ENCODE measurements around the gene ZNF566. TPM values are rescaled to one million over a fixed set of nuclear protein-coding genes. Genes with fewer than 3 reads are reported as not detected.
"Not testable (repeated sequence)": the region's sequence is repeated elsewhere in the genome, so short reads cannot be mapped to it uniquely, and the experiment has no call there.

Gene ZNF566
- 3.7 TPM for polyA plus RNA-seq (2013, experiment 1 of 2; ENCODE audit: insufficient read length)
- polyA plus RNA-seq (2013, experiment 2 of 2; ENCODE audit: insufficient read length) = 4.0 TPM

- peak; percentile 96 for DNase-seq
These were observed at the start of gene ZNF566 for GRCh38 chr19:36489118-36489919. TSS of gene ZNF566 (minus strand) at chr19:36489561. CDS start at chr19:36476557, 13,004 bp downstream.

DNA sequence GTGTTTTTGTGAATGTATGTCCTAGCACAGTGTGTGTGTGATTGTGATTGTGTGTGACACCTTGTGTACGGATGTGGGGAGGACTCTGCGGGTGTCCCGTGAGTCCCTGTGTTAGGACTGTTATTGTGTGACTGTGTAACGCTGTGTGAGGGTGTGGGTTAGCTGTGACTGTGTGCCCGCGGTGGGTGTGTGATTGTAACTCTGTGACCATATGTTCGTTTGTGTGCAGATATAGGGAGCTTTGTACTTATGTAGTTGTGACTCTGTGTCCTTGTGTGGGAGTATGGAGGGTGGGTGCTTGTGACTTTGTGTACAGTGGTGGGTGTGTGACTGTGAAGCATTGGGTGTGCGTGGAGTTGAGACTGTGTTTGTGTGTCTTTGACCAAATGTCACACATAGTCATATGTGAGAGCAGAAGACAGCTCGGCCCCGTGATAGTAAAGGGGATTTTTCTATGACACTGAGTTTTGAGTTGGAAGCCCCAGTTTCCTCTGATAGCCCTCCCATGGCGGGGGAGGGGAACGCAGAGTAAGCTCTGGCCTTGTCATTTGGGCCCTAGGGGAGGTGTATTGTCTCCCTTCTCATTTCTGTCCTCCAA, 39.7 kb upstream of the ZNF566 start:
- no peak for DNase-seq

DNA sequence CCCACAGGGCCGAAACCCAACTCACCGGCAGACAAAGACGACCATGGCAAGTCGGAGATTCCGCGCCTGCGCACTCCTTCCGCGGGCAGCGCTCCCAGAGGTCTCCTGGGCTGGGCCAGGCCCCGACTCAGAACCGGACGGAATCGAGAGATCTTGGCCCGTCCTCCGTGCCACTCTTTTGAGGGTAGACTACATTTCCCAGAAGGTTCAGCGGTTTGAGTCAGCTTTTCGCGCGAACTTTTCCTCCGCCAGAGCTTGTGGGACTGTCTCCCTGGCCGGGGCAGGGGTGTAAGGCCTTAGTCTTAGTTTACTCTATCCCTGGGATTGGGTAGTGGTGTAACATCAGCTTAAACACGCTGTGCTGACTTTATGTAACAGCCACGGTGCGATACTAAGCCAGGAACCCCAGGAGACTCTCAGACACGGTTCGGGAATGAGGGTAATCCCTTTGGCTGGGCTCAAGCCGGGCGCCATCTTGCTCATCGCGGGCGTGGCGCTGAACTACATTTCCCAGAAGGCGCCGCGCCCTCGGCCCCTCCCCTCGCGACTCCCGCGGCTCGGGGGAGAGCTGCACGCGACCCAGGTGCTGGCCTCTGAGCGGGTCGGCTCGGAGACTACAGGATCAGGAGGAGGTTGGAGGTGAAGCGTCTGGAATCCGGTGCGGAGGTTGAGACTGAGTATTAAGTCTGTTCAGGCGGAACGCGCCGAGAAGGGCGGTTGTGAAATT, 39.0 kb upstream of the ZNF566 start, which contains the start of gene ZNF260:
TSS of gene ZNF260 (minus strand) at position 78 of the 727 bp plus-strand sequence. CDS start 13,033 bp downstream, outside the sequence.
- peak; percentile 97 for DNase-seq

- no peak for DNase-seq
These were observed 38.5 kb upstream of the ZNF566 start for GRCh38 chr19:36527873-36528193.

DNA sequence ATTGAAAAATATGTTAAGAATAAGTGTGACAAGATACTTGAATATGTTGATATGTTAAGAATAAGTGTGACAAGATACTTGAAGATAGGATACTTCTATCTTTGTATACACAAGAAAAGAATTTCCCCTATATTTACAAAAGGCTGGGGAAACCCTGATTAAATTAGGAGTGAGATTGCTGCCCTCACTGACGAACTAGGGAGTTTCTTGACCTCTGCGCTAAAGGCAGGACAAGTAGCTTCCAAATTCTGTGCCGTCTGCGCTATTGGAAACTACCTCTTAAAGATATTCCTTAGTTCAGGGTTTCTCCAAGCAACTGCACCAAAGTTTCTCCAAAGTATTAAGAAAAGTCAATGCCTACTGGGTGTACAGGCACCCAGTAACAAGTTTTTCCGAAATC, 38.0 kb upstream of the ZNF566 start:
- DNase-seq = no peak

DNA sequence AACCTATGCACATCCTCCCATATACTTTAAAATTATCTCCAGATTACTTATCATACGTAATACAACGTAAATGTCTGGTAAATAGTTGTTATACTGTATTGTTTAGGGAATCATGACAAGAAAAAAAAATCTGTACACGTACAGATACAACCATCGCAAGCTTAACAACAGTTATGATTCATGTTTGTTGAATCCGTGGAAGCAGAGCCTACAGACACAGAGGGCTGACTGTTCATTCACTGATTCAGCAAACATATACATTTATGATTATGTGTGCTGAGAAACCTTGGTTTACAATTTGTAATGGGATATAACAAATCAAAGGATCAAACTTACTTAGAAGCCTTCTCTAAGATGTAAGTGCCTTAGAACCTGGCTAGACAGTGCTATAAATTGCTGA, 37.2 kb upstream of the ZNF566 start:
- no peak for DNase-seq

DNA sequence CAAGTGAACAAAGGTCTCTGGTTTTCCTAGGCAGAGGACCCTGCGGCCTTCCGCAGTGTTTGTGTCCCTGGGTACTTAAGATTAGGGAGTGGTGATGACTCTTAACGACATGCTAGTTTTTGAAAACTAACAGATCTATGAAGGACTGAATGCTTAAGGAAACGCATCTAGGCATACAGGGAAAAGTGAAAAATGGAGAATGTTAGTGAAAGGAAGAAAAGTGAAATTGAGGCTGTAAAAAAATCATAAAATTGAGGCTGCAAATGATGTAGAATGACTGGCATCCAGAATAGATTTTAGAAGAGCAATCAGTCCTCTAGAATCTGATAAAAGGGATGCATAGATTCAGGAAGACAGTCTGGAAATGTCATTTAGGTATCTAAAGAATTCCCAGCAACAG, 35.3 kb upstream of the ZNF566 start:
- no peak for DNase-seq

DNA sequence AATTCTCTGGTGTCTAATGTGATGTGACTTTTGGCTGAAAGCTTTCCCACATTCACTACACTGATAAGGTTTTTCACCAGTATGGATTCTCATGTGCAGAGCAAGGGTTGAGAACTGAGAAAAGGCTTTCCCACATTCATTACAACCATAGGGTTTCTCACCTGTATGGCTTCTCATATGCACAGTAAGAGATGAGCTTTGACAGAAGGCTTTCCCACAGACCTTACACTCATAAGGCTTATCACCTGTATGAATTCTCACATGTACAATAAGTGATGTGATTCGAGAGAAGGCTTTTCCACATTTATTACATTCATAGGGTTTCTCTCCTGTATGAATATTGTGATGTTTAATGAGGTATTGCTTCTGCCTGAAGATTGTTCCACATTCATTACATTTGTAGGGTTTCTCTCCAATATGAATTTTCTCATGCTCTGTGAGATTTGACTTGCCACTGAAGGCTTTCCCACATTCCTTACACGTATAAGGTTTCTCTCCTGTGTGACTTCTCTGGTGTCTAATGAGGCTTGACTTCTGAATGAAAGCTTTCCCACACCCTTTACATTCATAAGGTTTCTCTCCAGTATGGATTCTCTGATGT, 24.8 kb upstream of the ZNF566 start:
- DNase-seq = no peak

DNA sequence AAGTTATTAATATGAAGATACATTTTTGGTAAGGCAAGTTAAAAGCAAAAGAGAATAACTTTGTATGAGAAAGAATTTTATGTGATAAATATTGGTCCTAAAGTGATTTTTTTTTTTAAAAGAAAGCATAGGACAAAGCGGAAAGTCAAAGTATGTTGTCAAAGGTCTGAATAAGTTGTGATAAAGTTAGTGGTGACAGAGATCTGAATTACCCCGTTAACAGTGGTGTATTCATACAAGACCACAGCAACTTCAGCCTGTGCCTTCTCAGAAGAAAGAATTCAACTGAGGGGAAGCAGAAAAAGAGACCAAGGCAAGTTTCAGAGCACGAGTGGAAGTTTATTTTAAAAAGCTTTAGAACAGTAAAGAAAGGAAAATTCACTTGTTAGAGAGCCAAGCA, 19.0 kb upstream of the ZNF566 start:
- DNase-seq = no peak

DNA sequence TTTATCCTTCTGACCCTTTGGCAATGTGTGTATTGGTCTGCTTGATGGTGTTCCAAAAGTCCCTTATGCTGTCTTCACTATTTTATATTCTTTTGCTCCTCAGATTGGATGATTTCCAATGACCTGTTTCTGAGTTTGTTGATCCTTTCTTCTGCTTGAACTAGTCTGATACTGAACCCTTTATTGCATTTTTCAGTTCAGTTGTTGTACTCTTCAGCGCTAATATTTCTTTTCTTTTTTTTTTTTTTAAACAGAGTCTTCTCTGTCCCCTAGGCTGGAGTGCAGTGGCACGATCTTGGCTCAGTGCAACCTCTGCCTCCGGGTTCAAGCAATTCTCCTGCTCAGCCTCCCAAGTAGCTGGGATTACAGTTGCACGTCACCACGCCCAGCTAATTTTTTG, 12.6 kb upstream of the ZNF566 start:
- DNase-seq = no peak

DNA sequence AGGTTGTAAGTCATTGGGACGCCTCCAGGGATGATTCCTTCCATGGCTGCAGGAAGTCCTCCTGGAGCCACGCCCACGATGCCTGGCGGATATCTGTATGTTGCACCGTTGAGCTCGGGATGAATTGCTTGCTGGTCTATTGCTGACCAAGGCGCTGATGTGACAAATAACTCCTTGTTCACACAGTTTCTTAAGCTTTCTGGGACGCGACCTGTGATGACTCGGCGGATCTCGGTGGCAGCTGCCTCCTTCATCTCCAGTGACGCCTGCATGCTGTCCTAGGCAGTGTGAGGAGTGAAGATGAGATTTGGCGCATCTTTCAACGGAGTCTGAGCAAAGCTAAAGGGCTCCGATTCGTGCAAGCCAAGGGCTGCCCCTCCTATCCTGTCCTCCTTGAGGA, 7.6 kb upstream of the ZNF566 start:
- DNase-seq = no peak

DNA sequence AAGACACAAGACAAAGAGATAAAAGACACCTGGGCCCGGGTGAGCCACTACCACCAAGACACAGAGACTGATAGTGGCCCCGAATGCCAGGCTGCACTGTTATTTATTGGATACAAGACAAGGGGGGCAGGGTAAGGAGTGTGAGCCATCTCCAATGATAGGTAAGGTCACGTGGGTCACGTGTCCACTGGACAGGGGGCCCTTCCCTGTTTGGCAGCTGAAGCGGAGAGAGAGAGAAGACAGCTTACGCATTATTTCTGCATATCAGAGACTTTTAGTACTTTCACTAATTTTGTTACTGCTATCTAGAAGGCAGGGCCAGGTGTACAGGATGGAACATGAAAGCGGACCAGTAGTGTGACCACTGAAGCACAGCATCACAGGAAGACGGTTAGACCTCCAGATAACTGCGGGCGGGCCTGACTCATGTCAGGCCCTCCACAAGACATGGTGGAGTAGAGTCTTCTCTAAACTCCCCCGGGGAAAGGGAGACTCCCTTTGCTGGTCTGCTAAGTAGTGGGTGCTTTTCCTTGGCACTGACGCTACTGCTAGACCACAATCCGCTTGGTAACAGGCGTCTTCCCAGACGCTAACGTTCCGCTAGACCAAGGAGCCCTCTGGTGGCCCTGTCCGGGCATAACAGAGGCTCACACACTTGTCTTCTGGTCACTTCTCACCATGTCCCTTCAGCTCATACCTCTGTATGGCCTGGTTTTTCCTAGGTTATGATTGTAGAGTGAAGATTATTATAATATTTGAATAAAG, 3.5 kb upstream of the ZNF566 start:
- DNase-seq = peak; percentile 53

- DNase-seq = not testable (repeated sequence)
These were observed 1.5 kb upstream of the ZNF566 start for GRCh38 chr19:36490846-36491245.

DNA sequence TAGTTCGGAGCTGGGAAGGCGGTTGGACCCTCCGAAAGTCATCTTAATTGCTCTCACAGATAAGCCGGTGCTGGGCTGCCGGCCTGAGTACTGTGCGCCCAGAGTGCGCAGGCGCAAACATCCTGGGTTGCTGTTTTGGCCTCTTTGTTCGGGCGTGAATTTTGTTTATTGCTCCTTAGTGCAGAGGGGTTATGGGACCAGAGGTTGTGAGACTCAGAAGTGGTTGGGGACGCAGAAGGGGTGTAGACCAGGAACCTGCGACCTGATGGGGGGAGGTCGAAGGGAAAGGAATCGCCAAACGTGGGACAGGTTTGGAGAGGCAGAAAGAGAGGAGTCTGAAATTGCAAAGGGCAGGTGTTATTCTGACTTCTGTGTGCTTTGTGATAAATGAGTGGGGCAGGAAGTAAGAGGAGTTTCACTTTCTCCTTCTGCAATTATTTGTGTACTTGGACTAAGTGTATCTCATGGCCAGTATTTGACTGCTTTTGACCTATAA, 607 bp upstream of the ZNF566 start:
- peak; percentile 95 for DNase-seq

DNA sequence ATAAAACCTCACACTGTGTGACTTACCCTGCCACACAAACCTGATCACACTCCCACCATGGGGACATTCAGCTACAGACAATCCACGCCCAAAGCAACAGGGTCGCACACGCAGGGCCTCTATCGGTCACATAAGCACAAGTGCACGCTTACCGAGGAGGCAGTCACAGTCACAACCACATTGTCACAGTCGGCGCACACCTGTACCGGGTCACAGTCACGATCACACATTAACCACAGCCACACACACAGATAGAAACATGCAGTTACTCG, 579 bp downstream of the ZNF566 start:
- DNase-seq = peak; percentile 20

DNA sequence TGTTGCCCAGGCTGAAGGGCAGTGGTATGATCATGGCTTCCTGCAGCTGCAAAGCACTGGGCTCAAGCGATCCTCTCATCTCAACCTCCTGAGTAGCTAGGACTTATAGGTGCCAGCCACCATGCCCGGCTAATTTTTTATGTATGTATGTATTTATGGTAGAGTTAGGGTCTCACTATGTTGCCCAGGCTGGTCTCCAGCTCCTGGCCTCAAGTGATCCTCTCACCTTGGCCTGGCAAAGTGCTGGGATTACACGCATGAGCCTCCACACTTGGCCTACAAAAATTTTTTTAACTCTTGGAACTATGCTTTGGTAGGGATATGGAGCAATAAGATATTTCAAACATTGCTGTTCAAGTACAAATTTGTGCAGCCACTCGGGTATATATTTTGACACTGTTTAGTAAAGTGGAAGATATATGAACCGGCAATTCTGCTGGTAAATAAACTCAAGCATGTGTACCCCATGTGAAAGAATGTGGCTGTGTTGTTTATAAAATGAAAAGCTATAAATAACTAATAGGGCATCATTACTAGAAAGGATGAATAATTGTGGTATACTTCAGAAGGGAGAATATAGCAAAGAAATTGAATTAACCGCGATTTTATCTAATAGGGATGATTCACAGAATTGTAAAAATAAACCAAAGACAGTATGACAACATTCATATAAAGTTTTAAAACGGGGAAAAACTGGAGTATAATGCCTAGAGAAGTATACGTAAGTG, 1.1 kb downstream of the ZNF566 start:
- no peak for DNase-seq

- no peak for DNase-seq
These were observed 5.7 kb downstream of the ZNF566 start for GRCh38 chr19:36483653-36484052.

DNA sequence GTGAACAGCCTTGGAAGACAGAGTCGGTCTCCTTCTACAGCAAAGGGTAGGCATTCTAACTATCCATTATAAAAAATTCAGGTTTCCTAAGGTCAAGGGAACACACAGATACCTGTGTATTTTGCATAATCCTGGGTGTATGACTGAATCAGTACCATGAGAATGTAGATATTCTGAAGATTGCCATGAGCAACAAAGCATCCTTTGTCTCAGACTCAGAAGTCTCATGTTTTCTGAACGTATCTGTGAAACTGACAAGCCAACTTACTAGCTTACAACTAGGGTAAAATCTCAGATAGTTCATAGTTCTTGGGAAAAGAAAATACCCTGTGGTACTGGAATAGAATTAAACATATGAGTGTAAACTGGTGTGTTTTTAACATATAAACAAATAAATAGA, 6.5 kb downstream of the ZNF566 start:
- no peak for DNase-seq

- peak; percentile 33 for DNase-seq
These were observed 29.3 kb downstream of the ZNF566 start for GRCh38 chr19:36460046-36460445.

- no peak for DNase-seq
These were observed 32.5 kb downstream of the ZNF566 start for GRCh38 chr19:36456831-36457230.

DNA sequence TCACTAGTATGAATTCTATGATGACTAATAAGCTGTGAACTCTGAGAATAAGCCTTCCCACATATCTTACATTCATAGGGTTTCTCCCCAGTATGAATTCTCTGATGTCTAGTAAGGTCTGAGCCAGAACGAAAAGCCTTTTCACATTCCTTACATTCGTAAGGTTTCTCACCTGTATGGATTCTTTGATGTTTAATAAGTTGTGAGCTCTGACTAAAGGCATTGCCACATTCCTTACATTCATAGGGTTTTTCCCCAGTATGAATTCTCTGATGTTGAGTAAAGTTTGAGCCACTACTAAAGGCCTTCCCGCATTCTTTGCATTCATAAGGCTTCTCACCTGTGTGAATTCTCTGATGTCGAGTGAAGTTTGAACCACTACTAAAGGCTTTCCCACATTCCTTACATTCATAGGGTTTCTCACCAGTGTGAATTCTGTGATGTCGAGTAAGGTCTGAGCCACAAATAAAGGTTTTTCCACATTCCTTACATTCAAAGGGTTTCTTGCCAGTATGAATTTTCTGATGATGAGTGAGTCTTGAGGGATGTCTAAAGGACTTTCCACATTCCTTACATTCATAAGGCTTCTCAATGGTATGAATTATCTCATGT, 40.2 kb downstream of the ZNF566 start:
- no peak for DNase-seq
